ENCODE data around the gene ZNF618. TPM values are rescaled to one million over a fixed set of nuclear protein-coding genes. Genes with fewer than 3 reads are reported as not detected.
A peak's percentile ranks its signal among the peaks of the same experiment; 100 is the strongest.

ZNF618 gene
- total RNA-seq, 2 donors from 2014 or later: 16.6 to 24.9 TPM

DNA sequence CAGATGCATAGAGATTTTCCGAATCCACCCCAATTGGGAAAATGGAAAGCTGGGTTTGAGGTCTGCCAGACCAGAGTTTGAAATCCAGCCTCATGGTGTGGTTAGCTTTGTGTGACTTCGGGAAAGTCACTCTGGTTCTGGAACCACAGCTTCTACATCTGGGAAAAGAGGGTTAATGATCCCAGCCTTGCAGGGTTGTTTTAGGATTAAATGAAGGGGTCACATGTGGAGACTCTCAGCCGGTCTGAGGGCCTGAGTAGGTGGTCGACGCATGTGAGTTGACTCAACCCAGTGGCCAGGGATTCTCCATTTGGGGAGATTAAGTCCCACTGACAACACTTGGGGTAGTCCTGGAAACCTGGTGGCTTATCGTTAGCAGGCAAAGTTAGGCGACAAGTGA lies 6.1 kb downstream of the ZNF618 start:
- no peaks in the 10 kb centered on the region for H3K36me3 ChIP-seq
- H3K27me3 ChIP-seq (replicated peaks; ENCODE audit: insufficient read depth): no peaks in the 10 kb centered on the region
- H3K27ac ChIP-seq: peak overlapping the region in 1 of 2 donors; percentile 9
- no peak for ATAC-seq (ENCODE audit: insufficient number of reproducible peaks, low FRiP score, low read depth)
- no peak for DNase-seq (ENCODE audit: low spot score)
- no peak overlapping the region for H3K4me3 ChIP-seq
- no peaks in the 10 kb centered on the region for H3K9me3 ChIP-seq
- peaks cover 14 to 84% of the 10 kb centered on the region in 2 donors for H3K4me1 ChIP-seq (ENCODE audit: control insufficient read depth in 1 of 2, low read depth in 2 of 2)
- TF ChIP-seq, protein P1, sequence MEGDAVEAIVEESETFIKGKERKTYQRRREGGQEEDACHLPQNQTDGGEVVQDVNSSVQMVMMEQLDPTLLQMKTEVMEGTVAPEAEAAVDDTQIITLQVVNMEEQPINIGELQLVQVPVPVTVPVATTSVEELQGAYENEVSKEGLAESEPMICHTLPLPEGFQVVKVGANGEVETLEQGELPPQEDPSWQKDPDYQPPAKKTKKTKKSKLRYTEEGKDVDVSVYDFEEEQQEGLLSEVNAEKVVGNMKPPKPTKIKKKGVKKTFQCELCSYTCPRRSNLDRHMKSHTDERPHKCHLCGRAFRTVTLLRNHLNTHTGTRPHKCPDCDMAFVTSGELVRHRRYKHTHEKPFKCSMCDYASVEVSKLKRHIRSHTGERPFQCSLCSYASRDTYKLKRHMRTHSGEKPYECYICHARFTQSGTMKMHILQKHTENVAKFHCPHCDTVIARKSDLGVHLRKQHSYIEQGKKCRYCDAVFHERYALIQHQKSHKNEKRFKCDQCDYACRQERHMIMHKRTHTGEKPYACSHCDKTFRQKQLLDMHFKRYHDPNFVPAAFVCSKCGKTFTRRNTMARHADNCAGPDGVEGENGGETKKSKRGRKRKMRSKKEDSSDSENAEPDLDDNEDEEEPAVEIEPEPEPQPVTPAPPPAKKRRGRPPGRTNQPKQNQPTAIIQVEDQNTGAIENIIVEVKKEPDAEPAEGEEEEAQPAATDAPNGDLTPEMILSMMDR (IDR thresholded peaks at IDR 0.05): no peak

DNA sequence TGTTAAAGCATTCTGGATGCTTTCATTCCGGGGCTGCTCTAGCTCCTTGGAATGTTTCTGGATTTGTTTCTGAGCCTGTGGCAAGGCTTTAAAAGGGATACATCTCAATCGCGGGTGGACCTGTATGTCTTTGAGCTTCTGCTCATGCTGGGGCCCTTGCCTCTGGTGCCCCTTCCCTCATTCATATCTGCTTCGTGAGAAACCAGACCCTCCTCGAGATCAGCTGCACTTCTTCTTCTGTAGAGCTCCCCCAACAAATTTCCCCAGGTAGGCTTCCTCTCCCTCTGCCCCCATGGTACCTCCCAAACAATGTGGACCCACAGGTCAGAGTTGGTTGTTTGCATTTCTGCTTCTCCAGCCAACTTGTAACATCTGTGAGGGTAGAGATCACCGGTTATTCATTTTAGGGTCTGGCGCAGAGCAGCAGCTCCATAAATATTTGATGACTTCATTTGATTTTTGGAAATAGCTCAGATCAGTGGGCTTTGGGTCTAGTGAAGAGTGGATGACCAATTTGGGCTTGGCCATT lies 6.6 kb downstream of the ZNF618 start:
- TF ChIP-seq, protein P1 (IDR thresholded peaks at IDR 0.05): no peak
- Histone ChIP-seq H3K27ac (peak overlapping the region in 1 of 2 donors; percentile 9), H3K27me3 (replicated peaks; ENCODE audit: insufficient read depth) (no peaks in the 10 kb centered on the region), H3K36me3 (no peaks in the 10 kb centered on the region), H3K4me1 (ENCODE audit: control insufficient read depth in 1 of 2, low read depth in 2 of 2) (peaks cover 18 to 84% of the 10 kb centered on the region in 2 donors), H3K9me3 (no peaks in the 10 kb centered on the region), H3K4me3 (no peak overlapping the region)
- DNase-seq (ENCODE audit: low spot score): no peak
- ATAC-seq (ENCODE audit: insufficient number of reproducible peaks, low FRiP score, low read depth): no peak

DNA sequence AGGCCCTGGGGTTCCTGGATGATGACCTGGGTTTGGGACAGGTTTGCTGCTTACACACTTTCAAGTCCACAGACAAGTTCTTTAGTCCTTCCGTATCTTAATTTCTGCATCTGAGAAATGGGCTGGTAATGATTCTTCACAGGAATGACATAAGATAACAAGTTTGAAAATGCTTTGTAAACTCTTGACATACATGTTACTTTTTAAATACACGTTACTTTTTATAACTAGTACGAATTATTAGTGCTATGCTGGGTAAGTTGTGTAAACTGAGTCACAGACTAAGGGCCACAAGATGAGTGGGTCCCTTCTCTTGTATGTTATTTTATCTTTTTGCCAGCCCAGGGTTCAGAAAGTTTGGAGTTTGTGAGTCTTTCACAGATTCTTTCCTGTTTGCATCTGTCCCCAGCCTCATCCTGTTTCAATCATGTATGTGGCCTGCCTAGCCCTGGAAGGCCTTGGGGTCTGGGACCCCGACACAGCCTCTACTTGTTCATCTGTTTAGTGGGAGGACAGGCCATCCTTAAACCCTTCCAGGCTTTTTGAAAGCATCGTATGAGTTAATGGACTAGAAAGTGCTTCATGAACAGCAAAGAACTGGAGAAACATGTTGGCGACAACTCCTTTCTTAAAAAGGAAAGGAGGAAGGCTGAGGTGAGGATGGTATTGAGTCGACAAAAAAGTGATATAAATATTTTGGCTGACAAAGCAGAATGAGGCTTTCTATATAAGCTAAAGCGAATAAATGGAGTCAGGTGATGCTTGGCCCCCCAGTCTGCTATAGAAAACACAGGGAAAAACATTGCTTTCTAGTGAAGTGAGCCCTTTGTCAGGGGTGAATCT lies 9.3 kb downstream of the ZNF618 start:
- DNase-seq (ENCODE audit: low spot score) (no peak), ATAC-seq (ENCODE audit: insufficient number of reproducible peaks, low FRiP score, low read depth) (no peak)
- H3K27ac ChIP-seq: peak overlapping the region in 1 of 2 donors; percentile 27
- peaks cover 9 to 75% of the 10 kb centered on the region in 2 donors for H3K4me1 ChIP-seq (ENCODE audit: control insufficient read depth in 1 of 2, low read depth in 2 of 2)
- peak overlapping the region; percentile 67 for H3K4me3 ChIP-seq
- H3K27me3 ChIP-seq (replicated peaks; ENCODE audit: insufficient read depth): no peaks in the 10 kb centered on the region
- TF ChIP-seq, protein P1 (IDR thresholded peaks at IDR 0.05): no peak
- no peaks in the 10 kb centered on the region for H3K36me3 ChIP-seq
- H3K9me3 ChIP-seq: no peaks in the 10 kb centered on the region

DNA sequence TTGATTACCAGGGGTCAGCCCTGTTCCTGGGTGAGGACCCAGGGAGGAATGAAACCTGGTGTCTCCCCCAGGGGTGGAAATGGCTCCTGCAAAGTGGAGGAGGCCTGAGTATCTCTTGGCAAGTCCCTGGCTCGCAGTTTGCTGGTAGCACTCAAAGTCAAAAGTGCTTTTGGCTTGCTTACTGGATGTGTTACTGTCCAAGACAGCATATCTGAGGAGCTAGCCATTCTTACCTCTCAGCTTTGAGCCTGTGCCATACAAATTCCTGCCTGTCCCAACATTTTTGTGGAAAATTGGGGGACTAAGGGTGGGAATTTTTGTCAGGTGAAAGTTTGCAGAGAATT lies 9.9 kb downstream of the ZNF618 start:
- DNase-seq (ENCODE audit: low spot score): no peak
- H3K4me1 ChIP-seq (ENCODE audit: control insufficient read depth in 1 of 2, low read depth in 2 of 2): peaks cover 9 to 69% of the 10 kb centered on the region in 2 donors

DNA sequence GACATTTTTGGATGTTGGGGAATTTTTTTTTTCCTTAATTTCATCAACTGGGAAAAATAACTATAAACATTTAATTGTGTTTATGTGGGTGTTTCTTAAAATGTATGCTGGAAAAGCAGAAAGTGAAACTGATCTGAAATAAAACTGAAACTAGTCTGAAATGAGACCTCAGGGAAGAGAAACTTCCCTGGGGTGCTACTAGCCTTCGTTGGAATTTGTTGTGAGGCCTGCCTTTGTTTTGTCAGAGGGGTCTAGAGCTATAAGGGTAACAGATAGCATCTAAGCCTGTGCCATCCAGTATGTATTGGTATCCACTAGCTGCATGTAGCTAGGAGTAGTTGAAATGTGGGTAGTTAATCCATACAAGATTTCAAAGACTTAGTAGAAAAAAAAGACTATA lies 10.4 kb downstream of the ZNF618 start:
- ATAC-seq (ENCODE audit: insufficient number of reproducible peaks, low FRiP score, low read depth) (no peak), DNase-seq (ENCODE audit: low spot score) (no peak)
- TF ChIP-seq, protein P1 (IDR thresholded peaks at IDR 0.05): no peak
- Histone ChIP-seq H3K4me3 (peak overlapping the region; percentile 67), H3K36me3 (no peaks in the 10 kb centered on the region), H3K27me3 (replicated peaks; ENCODE audit: insufficient read depth) (no peaks in the 10 kb centered on the region), H3K4me1 (ENCODE audit: control insufficient read depth in 1 of 2, low read depth in 2 of 2) (peaks cover 9 to 68% of the 10 kb centered on the region in 2 donors), H3K27ac (no peak overlapping the region), H3K9me3 (peaks cover 5% of the 10 kb centered on the region)

More for the DNA sequence above, 9.9 kb downstream of the ZNF618 start:
- TF ChIP-seq, protein P1 (IDR thresholded peaks at IDR 0.05): no peak
- no peaks in the 10 kb centered on the region for H3K36me3 ChIP-seq
- no peaks in the 10 kb centered on the region for H3K27me3 ChIP-seq (replicated peaks; ENCODE audit: insufficient read depth)
- peaks cover 5% of the 10 kb centered on the region for H3K9me3 ChIP-seq
- no peak for ATAC-seq (ENCODE audit: insufficient number of reproducible peaks, low FRiP score, low read depth)
- H3K4me3 ChIP-seq: peak overlapping the region; percentile 67
- H3K27ac ChIP-seq: peak overlapping the region in 1 of 2 donors; percentile 27

Measured in thoracic aorta (tissue), 2 donors.